GOT3 (cell line): Measurements from ENCODE around the gene TEX19.
"Not testable (repeated sequence)": the region's sequence is repeated elsewhere in the genome, so short reads cannot be mapped to it uniquely, and the experiment has no call there.

Source experiments
- DNase-seq: peaks from one replicate; lab custom pipeline; 2025; ENCODE audit warnings: mixed read lengths; lab: John Stamatoyannopoulos, UW

Gene TEX19

GRCh38 chr17:82376042-82376730, 17.1 kb downstream of the TEX19 start:
- DNase-seq = no peak

- DNase-seq = not testable (repeated sequence)
Observed at GRCh38 chr17:82377294-82377693, 18.2 kb downstream of the TEX19 start.

- DNase-seq = no peak
Observed at GRCh38 chr17:82377924-82378740, 19.1 kb downstream of the TEX19 start.

GRCh38 chr17:82378741-82379021, 19.6 kb downstream of the TEX19 start:
- DNase-seq = no peak

- DNase-seq = no peak
Observed at GRCh38 chr17:82380860-82381702, 22.0 kb downstream of the TEX19 start.

GRCh38 chr17:82381703-82382009, 22.6 kb downstream of the TEX19 start:
- DNase-seq = not testable (repeated sequence)

GRCh38 chr17:82382220-82382932, 23.3 kb downstream of the TEX19 start:
- not testable (repeated sequence) for DNase-seq

- no peak for DNase-seq
Observed at GRCh38 chr17:82382933-82383255, 23.8 kb downstream of the TEX19 start.

- no peak for DNase-seq
Observed at GRCh38 chr17:82383411-82383810, 24.4 kb downstream of the TEX19 start.

- no peak for DNase-seq
Observed at GRCh38 chr17:82384051-82384729, 25.1 kb downstream of the TEX19 start.

GRCh38 chr17:82384730-82385481, 25.9 kb downstream of the TEX19 start:
- no peak for DNase-seq

- DNase-seq = no peak
Observed at GRCh38 chr17:82385559-82386254, 26.7 kb downstream of the TEX19 start.

- DNase-seq = no peak
Observed at GRCh38 chr17:82386255-82386831, 27.3 kb downstream of the TEX19 start.

GRCh38 chr17:82386881-82387704, 28.0 kb downstream of the TEX19 start:
- no peak for DNase-seq

- no peak for DNase-seq
Observed at GRCh38 chr17:82387705-82388106, 28.7 kb downstream of the TEX19 start.

- no peak for DNase-seq
Observed at GRCh38 chr17:82388223-82388921, 29.3 kb downstream of the TEX19 start.

GRCh38 chr17:82388922-82389283, 29.9 kb downstream of the TEX19 start:
- DNase-seq = no peak

- DNase-seq = no peak
Observed at GRCh38 chr17:82389379-82389778, 30.3 kb downstream of the TEX19 start.
